ENCODE data around the gene TPRA1. TPM values are rescaled to one million over a fixed set of nuclear protein-coding genes. Genes with fewer than 3 reads are reported as not detected.

TPRA1 gene
- total RNA-seq, 4 donors from 2014 or later = 19.9 to 43.1 (median 33.1) TPM

GRCh38 chr3:127574880-127575878 is 15.4 kb downstream of the TPRA1 start:
- H3K27me3 ChIP-seq = no peaks in the 10 kb centered on the region
- WGBS = 60% methylated on average over 24 of the region's 46 CpGs
- peak overlapping the region in 1 of 4 donors; percentile 43 for H3K27ac ChIP-seq (replicated peaks in 1 of 4)
- intact Hi-C loops (cut with DNase I) = loop anchor here (10.0 kb wide), 1 partner anchor 260 kb away; no protein-coding TSS in a partner anchor
- H3K4me1 ChIP-seq = peaks cover 6 to 40% (median 14%) of the 10 kb centered on the region in 4 donors
- TF ChIP-seq POLR2A (IDR thresholded peaks at IDR 0.05; ENCODE audit: low read depth) (no peak), CTCF (IDR thresholded peaks at IDR 0.05) (peak in 2 of 3 experiments; percentile 97 to 98), EP300 (IDR thresholded peaks at IDR 0.05) (no peak), POLR2AphosphoS5 (IDR thresholded peaks at IDR 0.05) (peak in 1 of 2 donors; percentile 58)
- H3K36me3 ChIP-seq = peaks cover 27 to 94% (median 80%) of the 10 kb centered on the region in 4 donors
- peak; percentile 97 for DNase-seq (ENCODE audit: extremely low spot score)
- H3K9me3 ChIP-seq = no peaks in the 10 kb centered on the region
- H3K4me3 ChIP-seq = no peak overlapping the region

GRCh38 chr3:127573912-127574311 is 16.6 kb downstream of the TPRA1 start:
- TF ChIP-seq POLR2A (IDR thresholded peaks at IDR 0.05; ENCODE audit: low read depth) (no peak), EP300 (IDR thresholded peaks at IDR 0.05) (no peak), CTCF (IDR thresholded peaks at IDR 0.05) (no peak), POLR2AphosphoS5 (IDR thresholded peaks at IDR 0.05) (no peak)
- H3K27me3 ChIP-seq = no peaks in the 10 kb centered on the region
- intact Hi-C loops (cut with DNase I) = loop anchor here (10.0 kb wide), 1 partner anchor 261 kb away; no protein-coding TSS in a partner anchor
- no peak overlapping the region for H3K27ac ChIP-seq (replicated peaks in 1 of 4)
- H3K36me3 ChIP-seq = peaks cover 27 to 89% (median 75%) of the 10 kb centered on the region in 4 donors
- no peak overlapping the region for H3K4me3 ChIP-seq
- WGBS = 79% methylated on average over 4 of the region's 5 CpGs
- no peak for DNase-seq (ENCODE audit: extremely low spot score)
- H3K4me1 ChIP-seq = peaks cover 6 to 31% (median 10%) of the 10 kb centered on the region in 4 donors
- H3K9me3 ChIP-seq = no peaks in the 10 kb centered on the region

GRCh38 chr3:127573401-127573800 is 17.1 kb downstream of the TPRA1 start:
- no peak overlapping the region for H3K4me3 ChIP-seq
- intact Hi-C loops (cut with DNase I) = loop anchor here (10.0 kb wide), 1 partner anchor 261 kb away; no protein-coding TSS in a partner anchor
- H3K9me3 ChIP-seq = no peaks in the 10 kb centered on the region
- WGBS = 92% methylated on average over 13 of the region's 14 CpGs
- no peaks in the 10 kb centered on the region for H3K27me3 ChIP-seq
- H3K4me1 ChIP-seq = peaks cover 6 to 26% (median 10%) of the 10 kb centered on the region in 4 donors
- TF ChIP-seq CTCF (IDR thresholded peaks at IDR 0.05) (no peak), EP300 (IDR thresholded peaks at IDR 0.05) (no peak), POLR2A (IDR thresholded peaks at IDR 0.05; ENCODE audit: low read depth) (no peak), POLR2AphosphoS5 (IDR thresholded peaks at IDR 0.05) (no peak)
- no peak overlapping the region for H3K27ac ChIP-seq (replicated peaks in 1 of 4)
- no peak for DNase-seq (ENCODE audit: extremely low spot score)
- peaks cover 27 to 83% (median 72%) of the 10 kb centered on the region in 4 donors for H3K36me3 ChIP-seq

- Histone ChIP-seq H3K27ac (replicated peaks in 1 of 4) (no peak overlapping the region), H3K9me3 (no peaks in the 10 kb centered on the region), H3K27me3 (no peaks in the 10 kb centered on the region), H3K4me1 (peaks cover 6 to 23% (median 10%) of the 10 kb centered on the region in 4 donors), H3K4me3 (no peak overlapping the region), H3K36me3 (peaks cover 25 to 77% (median 68%) of the 10 kb centered on the region in 4 donors)
- intact Hi-C loops (cut with DNase I) = loop anchor here (10.0 kb wide), 1 partner anchor 262 kb away; no protein-coding TSS in a partner anchor
- TF ChIP-seq EP300 (IDR thresholded peaks at IDR 0.05) (no peak), POLR2A (IDR thresholded peaks at IDR 0.05; ENCODE audit: low read depth) (no peak), CTCF (IDR thresholded peaks at IDR 0.05) (no peak), POLR2AphosphoS5 (IDR thresholded peaks at IDR 0.05) (no peak)
- DNase-seq (ENCODE audit: extremely low spot score) = no peak
- WGBS = 89% methylated on average over 3 of the region's 3 CpGs
Measured at GRCh38 chr3:127572735-127573134, 17.8 kb downstream of the TPRA1 start.

Data from esophagus muscularis mucosa (tissue), 4 donors.